ENCODE data around the gene SURF2.

Gene SURF2

GRCh38 chr9:133380734-133381133 lies 24.4 kb downstream of the SURF2 start:
- TF ChIP-seq CTCF (conservative IDR thresholded peaks at IDR 0.05; ENCODE audit: low read length): no peak
- no peak for TF ChIP-seq EZH2phosphoT487 (IDR thresholded peaks at IDR 0.05; ENCODE audit: borderline replicate concordance)
- H3K9ac ChIP-seq (ENCODE audit: low read depth, low read length, poor library complexity, severe bottlenecking): no peak overlapping the region
- H3K4me2 ChIP-seq (ENCODE audit: low read depth, low read length, poor library complexity, severe bottlenecking): no peak overlapping the region
- H2AFZ ChIP-seq (ENCODE audit: low read length): no peak overlapping the region
- peaks cover 1% of the 10 kb centered on the region for H3K79me2 ChIP-seq (ENCODE audit: insufficient read depth, low read length)
- peaks cover 11% of the 10 kb centered on the region for H3K4me1 ChIP-seq (ENCODE audit: insufficient read depth, low read length, poor library complexity, severe bottlenecking)
- no peak overlapping the region for H3K4me3 ChIP-seq (ENCODE audit: low read length, poor library complexity, severe bottlenecking)
- no peaks in the 10 kb centered on the region for H3K9me2 ChIP-seq (replicated peaks; ENCODE audit: low read depth, low read length)
- no peaks in the 10 kb centered on the region for H3F3A ChIP-seq (ENCODE audit: low read depth)
- no peaks in the 10 kb centered on the region for H3K36me3 ChIP-seq (ENCODE audit: insufficient read depth, low read length)
- no peaks in the 10 kb centered on the region for H3K9me3 ChIP-seq (ENCODE audit: insufficient read depth, low read depth, low read length)
- H4K20me1 ChIP-seq (ENCODE audit: insufficient read depth, low read length, poor library complexity, severe bottlenecking): peaks cover under 1% of the 10 kb centered on the region
- no peaks in the 10 kb centered on the region for H3K27me3 ChIP-seq (ENCODE audit: insufficient read depth, low read length, poor library complexity, severe bottlenecking)

DNA sequence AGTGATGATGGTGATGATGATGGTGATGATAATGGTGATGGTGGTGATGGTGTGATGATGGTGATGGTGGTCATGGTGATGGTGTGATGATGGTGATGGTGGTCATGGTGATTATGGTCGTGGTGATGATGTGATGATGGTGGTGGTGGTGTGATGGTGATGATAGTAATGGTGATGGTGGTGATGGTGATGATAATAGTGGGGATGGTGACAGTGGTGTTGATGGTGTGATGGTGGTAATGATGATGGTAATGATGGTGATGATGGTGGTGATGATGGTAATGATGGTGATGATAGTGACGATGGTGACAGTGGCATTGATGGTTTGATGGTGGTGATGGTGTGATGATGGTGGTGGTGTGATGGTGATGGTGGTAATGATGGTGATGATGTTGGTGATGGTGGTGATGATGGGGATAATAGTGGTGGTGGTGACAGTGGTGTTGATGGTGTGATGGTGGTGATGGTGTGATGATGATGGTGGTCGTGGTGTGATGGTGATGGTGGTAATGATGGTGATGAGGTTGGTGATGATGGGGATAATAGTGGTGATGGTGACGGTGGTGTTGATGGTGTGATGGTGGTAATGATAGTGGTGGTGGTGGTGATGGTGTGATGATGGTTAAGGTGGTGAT lies 26.3 kb downstream of the SURF2 start:
- no peak overlapping the region for H2AFZ ChIP-seq (ENCODE audit: low read length)
- H3K4me3 ChIP-seq (ENCODE audit: low read length, poor library complexity, severe bottlenecking): no peak overlapping the region
- no peak overlapping the region for H3K9ac ChIP-seq (ENCODE audit: low read depth, low read length, poor library complexity, severe bottlenecking)
- no peaks in the 10 kb centered on the region for H3K27me3 ChIP-seq (ENCODE audit: insufficient read depth, low read length, poor library complexity, severe bottlenecking)
- H3K4me1 ChIP-seq (ENCODE audit: insufficient read depth, low read length, poor library complexity, severe bottlenecking): peaks cover 3% of the 10 kb centered on the region
- H3K9me3 ChIP-seq (ENCODE audit: insufficient read depth, low read depth, low read length): no peaks in the 10 kb centered on the region
- no peaks in the 10 kb centered on the region for H3F3A ChIP-seq (ENCODE audit: low read depth)
- no peaks in the 10 kb centered on the region for H3K79me2 ChIP-seq (ENCODE audit: insufficient read depth, low read length)
- TF ChIP-seq EZH2phosphoT487 (IDR thresholded peaks at IDR 0.05; ENCODE audit: borderline replicate concordance): no peak
- TF ChIP-seq CTCF (conservative IDR thresholded peaks at IDR 0.05; ENCODE audit: low read length): no peak
- H3K36me3 ChIP-seq (ENCODE audit: insufficient read depth, low read length): no peaks in the 10 kb centered on the region
- no peaks in the 10 kb centered on the region for H4K20me1 ChIP-seq (ENCODE audit: insufficient read depth, low read length, poor library complexity, severe bottlenecking)
- no peaks in the 10 kb centered on the region for H3K9me2 ChIP-seq (replicated peaks; ENCODE audit: low read depth, low read length)
- no peak overlapping the region for H3K4me2 ChIP-seq (ENCODE audit: low read depth, low read length, poor library complexity, severe bottlenecking)

GRCh38 chr9:133383438-133383837 lies 27.1 kb downstream of the SURF2 start:
- H3K9me2 ChIP-seq (replicated peaks; ENCODE audit: low read depth, low read length): no peaks in the 10 kb centered on the region
- H2AFZ ChIP-seq (ENCODE audit: low read length): no peak overlapping the region
- TF ChIP-seq CTCF (conservative IDR thresholded peaks at IDR 0.05; ENCODE audit: low read length): no peak
- no peak for TF ChIP-seq EZH2phosphoT487 (IDR thresholded peaks at IDR 0.05; ENCODE audit: borderline replicate concordance)
- H3K9ac ChIP-seq (ENCODE audit: low read depth, low read length, poor library complexity, severe bottlenecking): no peak overlapping the region
- H3K4me3 ChIP-seq (ENCODE audit: low read length, poor library complexity, severe bottlenecking): no peak overlapping the region
- H4K20me1 ChIP-seq (ENCODE audit: insufficient read depth, low read length, poor library complexity, severe bottlenecking): no peaks in the 10 kb centered on the region
- H3K4me1 ChIP-seq (ENCODE audit: insufficient read depth, low read length, poor library complexity, severe bottlenecking): peaks cover 3% of the 10 kb centered on the region
- no peak overlapping the region for H3K4me2 ChIP-seq (ENCODE audit: low read depth, low read length, poor library complexity, severe bottlenecking)
- H3F3A ChIP-seq (ENCODE audit: low read depth): no peaks in the 10 kb centered on the region
- H3K79me2 ChIP-seq (ENCODE audit: insufficient read depth, low read length): no peaks in the 10 kb centered on the region
- H3K27me3 ChIP-seq (ENCODE audit: insufficient read depth, low read length, poor library complexity, severe bottlenecking): no peaks in the 10 kb centered on the region
- H3K9me3 ChIP-seq (ENCODE audit: insufficient read depth, low read depth, low read length): no peaks in the 10 kb centered on the region
- no peaks in the 10 kb centered on the region for H3K36me3 ChIP-seq (ENCODE audit: insufficient read depth, low read length)

Data from Loucy (cell line).